CD4-positive, CD25-positive, alpha-beta regulatory T cell (primary cell): ENCODE measurements around the gene PIK3R1. TPM values are rescaled to one million over a fixed set of nuclear protein-coding genes. Genes with fewer than 3 reads are reported as not detected.

Source experiments
- ATAC-seq, 2 donors: fragments of 150-1000 bp; cut with Tn5 transposase; one replicate each; pipeline ENCODE4 v1.10.0; 2021; ENCODE audit warnings: low read depth in 2 of 2, moderate number of reproducible peaks in 2 of 2, moderate library complexity in 1 of 2
- DNase-seq, 3 donors: peaks; one replicate each; pipeline versions ENCODE4 v3.0.0 to v3.0.0-alpha.2; 2012 to 2022; ENCODE audit warnings: mixed read lengths in 1 of 3
- H3K27ac ChIP-seq: one replicate; pipeline ENCODE4 v1.7.0; 2013; ENCODE audit warnings: mild to moderate bottlenecking, low read length; ENCODE audit not compliant: insufficient read depth, poor library complexity, severe bottlenecking
- H3K27me3 ChIP-seq: one replicate; pipeline ENCODE4 v1.7.0; 2013; ENCODE audit warnings: low read length; ENCODE audit not compliant: control insufficient read depth, insufficient read depth
- H3K36me3 ChIP-seq: one replicate; pipeline ENCODE4 v1.7.0; 2013; ENCODE audit warnings: mild to moderate bottlenecking, low read length, moderate library complexity; ENCODE audit not compliant: control insufficient read depth, insufficient read depth
- H3K4me1 ChIP-seq: 2 replicates; pipeline ENCODE4 v1.7.0; 2013; ENCODE audit warnings: mild to moderate bottlenecking, low read length; ENCODE audit not compliant: insufficient read depth, control insufficient read depth, poor library complexity, severe bottlenecking
- H3K4me3 ChIP-seq: one replicate; pipeline ENCODE4 v1.7.0; 2013; ENCODE audit warnings: low read depth, mild to moderate bottlenecking, low read length, moderate library complexity
- H3K9me3 ChIP-seq, 2 experiments: 1 replicate in 1 of 2; 2 replicates in 1 of 2; pipeline ENCODE4 v1.7.0; 2013; ENCODE audit warnings: low read length in 2 of 2, mild to moderate bottlenecking in 1 of 2, moderate library complexity in 1 of 2; ENCODE audit not compliant: control insufficient read depth in 2 of 2
- H3K27ac Mint-ChIP-seq, 3 donors: one replicate each; pipeline ENCODE4 v1.8.0; 2020 to 2022; ENCODE audit warnings: mild to moderate bottlenecking in 3 of 3, mixed read lengths in 3 of 3, moderate library complexity in 2 of 3
- H3K27me3 Mint-ChIP-seq: one replicate; pipeline ENCODE4 v1.8.0; 2022; ENCODE audit warnings: mild to moderate bottlenecking, mixed read lengths
- H3K36me3 Mint-ChIP-seq: one replicate; pipeline ENCODE4 v1.8.0; 2020; ENCODE audit warnings: mixed read lengths
- H3K4me1 Mint-ChIP-seq, 4 donors: one replicate each; pipeline ENCODE4 v1.8.0; 2020 to 2022; ENCODE audit warnings: mixed read lengths in 4 of 4, mild to moderate bottlenecking in 1 of 4
- H3K4me3 Mint-ChIP-seq, 4 donors: one replicate each; pipeline ENCODE4 v1.8.0; 2020 to 2022; ENCODE audit warnings: mild to moderate bottlenecking in 4 of 4, mixed read lengths in 4 of 4, moderate library complexity in 3 of 4
- H3K9me3 Mint-ChIP-seq, 7 donors: one replicate each; pipeline ENCODE4 v1.8.0; 2020 to 2022; ENCODE audit warnings: mixed read lengths in 7 of 7, mild to moderate bottlenecking in 3 of 7, moderate library complexity in 2 of 7
- polyA plus RNA-seq, 4 donors: library from polyadenylated mRNA; unstranded; fragments of 300-500 nt; fragmentation: Illumina TruSeq; gene quantifications; one replicate each; pipeline ENCODE4 v1.2.3, GENCODE V29; 2021
- total RNA-seq: library from RNA; stranded (reverse); gene quantifications from one replicate; pipeline ENCODE4 v1.2.3, GENCODE V29; 2022

The PIK3R1 gene
- total and polyA plus RNA-seq, 5 donors from 2014 or later = 75.9 to 366 (median 120) TPM

DNA sequence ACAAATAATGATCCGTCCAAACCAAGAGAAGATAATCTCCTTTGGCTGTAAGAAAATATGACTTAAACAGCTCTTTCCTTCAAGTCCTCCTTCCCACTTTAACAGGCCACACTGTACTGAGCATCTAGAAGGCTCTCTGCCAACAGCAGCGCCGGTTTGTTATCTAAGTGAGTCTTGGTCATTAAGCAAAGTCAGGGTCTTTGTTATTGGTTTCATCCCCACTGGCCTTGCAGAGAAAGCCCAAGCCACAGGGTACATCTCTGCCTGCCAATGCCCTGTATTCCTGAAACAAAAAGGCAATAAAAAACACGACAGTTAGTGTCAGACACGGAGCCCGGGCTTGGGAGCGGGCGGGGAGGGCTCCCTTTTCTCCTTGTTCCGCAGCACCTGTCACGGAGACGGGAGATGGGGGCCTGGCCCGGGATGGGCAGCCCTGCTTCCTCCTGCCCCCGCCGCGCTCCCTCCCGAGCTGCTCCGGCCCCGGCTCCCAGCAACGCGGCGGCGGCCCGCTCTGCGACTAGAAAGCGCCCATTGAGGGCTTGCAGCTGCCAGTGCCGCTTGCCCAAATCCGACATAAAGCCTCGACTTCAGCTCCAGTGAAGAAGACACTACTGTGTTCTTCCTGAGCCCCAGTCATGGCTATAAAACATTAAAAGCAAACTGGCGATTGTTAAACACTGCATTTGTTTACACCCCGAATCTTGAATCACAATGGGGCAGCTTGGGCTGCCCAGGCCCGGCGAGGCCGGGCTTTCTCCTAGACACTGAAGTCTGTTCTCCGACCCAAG lies 28.1 kb upstream of the PIK3R1 start:
- DNase-seq = no peak
- no peaks in the 10 kb centered on the region for H3K36me3 ChIP-seq
- H3K9me3 Mint-ChIP-seq = no peaks in the 10 kb centered on the region

DNA sequence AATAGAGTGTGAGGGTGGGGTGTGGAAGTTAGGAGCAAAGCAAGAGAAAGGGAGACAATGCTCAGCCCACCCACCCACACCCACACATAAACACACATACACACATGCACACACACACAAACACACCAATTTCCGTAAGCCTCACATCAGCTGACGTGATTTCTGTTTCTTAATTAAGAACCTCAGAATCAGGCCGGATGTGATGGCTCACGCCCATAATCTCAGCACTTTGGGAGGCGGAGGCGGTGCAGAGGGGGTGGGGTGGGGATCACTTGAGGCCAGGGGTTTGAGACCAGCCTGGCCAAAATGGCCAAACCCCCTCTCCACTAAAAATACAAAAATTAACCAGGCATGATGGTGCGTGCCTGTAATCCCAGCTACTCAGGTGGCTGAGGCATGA lies 26.4 kb upstream of the PIK3R1 start:
- Histone ChIP-seq H3K27me3 (no peaks in the 10 kb centered on the region), H3K4me3 (no peak overlapping the region), H3K9me3 (no peaks in the 10 kb centered on the region), H3K36me3 (no peaks in the 10 kb centered on the region), H3K4me1 (no peaks in the 10 kb centered on the region), H3K27ac (no peak overlapping the region)
- no peak for ATAC-seq
- H3K27ac Mint-ChIP-seq = no peak overlapping the region
- no peaks in the 10 kb centered on the region for H3K36me3 Mint-ChIP-seq
- no peaks in the 10 kb centered on the region for H3K27me3 Mint-ChIP-seq
- H3K4me1 Mint-ChIP-seq = peaks cover 0 to 11% (median 3%) of the 10 kb centered on the region in 4 donors
- H3K9me3 Mint-ChIP-seq = no peaks in the 10 kb centered on the region
- no peak overlapping the region for H3K4me3 Mint-ChIP-seq
- peak in 1 of 3 donors; percentile 11 for DNase-seq

More for the DNA sequence above, 28.1 kb upstream of the PIK3R1 start:
- Mint-ChIP-seq H3K4me3 (no peak overlapping the region), H3K36me3 (no peaks in the 10 kb centered on the region), H3K27me3 (no peaks in the 10 kb centered on the region), H3K4me1 (peaks cover 0 to 3% (median 0%) of the 10 kb centered on the region in 4 donors), H3K27ac (no peak overlapping the region)
- Histone ChIP-seq H3K27ac (no peak overlapping the region), H3K27me3 (no peaks in the 10 kb centered on the region), H3K9me3 (no peaks in the 10 kb centered on the region), H3K4me1 (no peaks in the 10 kb centered on the region), H3K4me3 (no peak overlapping the region)
- no peak for ATAC-seq

DNA sequence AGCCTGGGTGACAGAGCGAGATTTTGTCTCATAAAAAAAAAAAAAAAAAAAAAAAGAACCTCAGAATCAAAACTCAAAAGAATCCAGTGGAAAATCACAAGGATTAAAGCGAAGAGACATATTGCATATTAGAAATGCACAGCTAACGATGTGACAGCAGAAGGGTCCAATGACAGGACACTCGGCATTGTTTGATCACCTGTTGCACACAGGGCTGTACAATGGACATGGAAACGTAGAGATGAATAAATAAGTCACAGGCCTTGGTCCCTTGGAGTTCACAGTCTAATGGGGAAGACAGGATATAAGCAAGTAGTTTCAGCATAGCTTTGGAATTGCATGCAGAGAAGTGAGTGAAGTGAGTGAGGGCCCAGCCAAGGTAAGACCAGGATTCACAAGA lies 25.9 kb upstream of the PIK3R1 start:
- Mint-ChIP-seq H3K27me3 (no peaks in the 10 kb centered on the region), H3K27ac (peak overlapping the region in 1 of 3 donors; percentile 18), H3K36me3 (no peaks in the 10 kb centered on the region), H3K4me3 (no peak overlapping the region), H3K9me3 (no peaks in the 10 kb centered on the region), H3K4me1 (peaks cover 0 to 11% (median 3%) of the 10 kb centered on the region in 4 donors)
- Histone ChIP-seq H3K4me1 (no peaks in the 10 kb centered on the region), H3K4me3 (no peak overlapping the region), H3K36me3 (no peaks in the 10 kb centered on the region), H3K9me3 (no peaks in the 10 kb centered on the region), H3K27ac (no peak overlapping the region), H3K27me3 (no peaks in the 10 kb centered on the region)
- no peak for ATAC-seq
- no peak for DNase-seq

- no peaks in the 10 kb centered on the region for H3K27me3 ChIP-seq
- Mint-ChIP-seq H3K36me3 (no peaks in the 10 kb centered on the region), H3K9me3 (no peaks in the 10 kb centered on the region), H3K27me3 (no peaks in the 10 kb centered on the region), H3K4me1 (peaks cover 0 to 11% (median 3%) of the 10 kb centered on the region in 4 donors), H3K27ac (no peak overlapping the region), H3K4me3 (no peak overlapping the region)
- ATAC-seq (no peak), DNase-seq (no peak)
- no peaks in the 10 kb centered on the region for H3K4me1 ChIP-seq
- H3K9me3 ChIP-seq = no peaks in the 10 kb centered on the region
- no peak overlapping the region for H3K27ac ChIP-seq
- no peak overlapping the region for H3K4me3 ChIP-seq
- no peaks in the 10 kb centered on the region for H3K36me3 ChIP-seq
These were observed 24.9 kb upstream of the PIK3R1 start for GRCh38 chr5:68190619-68191018.

GRCh38 chr5:68191083-68191791 lies 24.3 kb upstream of the PIK3R1 start:
- Mint-ChIP-seq H3K9me3 (no peaks in the 10 kb centered on the region), H3K36me3 (no peaks in the 10 kb centered on the region), H3K27ac (no peak overlapping the region), H3K4me1 (peaks cover 0 to 11% (median 3%) of the 10 kb centered on the region in 4 donors), H3K27me3 (peaks cover under 1% of the 10 kb centered on the region), H3K4me3 (no peak overlapping the region)
- no peak for ATAC-seq
- H3K36me3 ChIP-seq = no peaks in the 10 kb centered on the region
- H3K4me3 ChIP-seq = no peak overlapping the region
- H3K9me3 ChIP-seq = no peaks in the 10 kb centered on the region
- no peaks in the 10 kb centered on the region for H3K4me1 ChIP-seq
- no peak for DNase-seq
- H3K27ac ChIP-seq = no peak overlapping the region
- H3K27me3 ChIP-seq = no peaks in the 10 kb centered on the region

GRCh38 chr5:68192679-68193060 lies 22.9 kb upstream of the PIK3R1 start:
- Histone ChIP-seq H3K9me3 (no peaks in the 10 kb centered on the region), H3K36me3 (no peaks in the 10 kb centered on the region), H3K4me1 (no peaks in the 10 kb centered on the region), H3K27me3 (no peaks in the 10 kb centered on the region), H3K27ac (no peak overlapping the region), H3K4me3 (no peak overlapping the region)
- no peak overlapping the region for H3K4me3 Mint-ChIP-seq
- H3K27ac Mint-ChIP-seq = peak overlapping the region in 1 of 3 donors; percentile 42
- no peaks in the 10 kb centered on the region for H3K36me3 Mint-ChIP-seq
- peaks cover 0 to 4% (median 0%) of the 10 kb centered on the region in 7 donors for H3K9me3 Mint-ChIP-seq
- ATAC-seq (no peak), DNase-seq (no peak)
- peaks cover 5% of the 10 kb centered on the region for H3K27me3 Mint-ChIP-seq
- H3K4me1 Mint-ChIP-seq = peaks cover 0 to 11% (median 3%) of the 10 kb centered on the region in 4 donors

DNA sequence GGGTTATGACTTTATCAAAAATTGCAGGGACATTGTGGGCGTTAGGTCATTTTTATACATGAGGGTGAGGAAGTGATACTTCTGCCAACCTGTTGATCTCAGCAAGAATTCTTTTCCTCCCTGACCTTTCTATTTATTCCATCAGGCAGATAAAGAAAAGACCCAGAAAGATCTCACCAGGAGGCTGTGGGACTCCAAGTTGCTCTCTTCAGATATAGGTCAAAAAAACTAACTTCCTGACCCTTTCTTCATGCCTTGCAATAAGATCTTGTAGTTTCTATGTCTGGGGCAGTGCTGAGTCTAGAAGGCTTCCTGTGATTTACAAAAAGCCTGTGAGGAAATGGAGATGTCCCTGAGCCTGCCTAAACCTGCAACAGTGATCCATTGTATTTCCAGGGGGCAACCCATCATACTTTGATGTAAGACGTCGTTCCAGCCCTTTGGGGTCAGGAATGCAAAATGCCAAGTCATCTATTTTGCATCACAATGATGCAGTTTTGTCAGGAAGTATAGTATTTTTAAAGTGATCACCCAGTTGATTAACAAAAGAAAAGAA lies 22.0 kb upstream of the PIK3R1 start:
- peaks cover 0 to 4% (median 0%) of the 10 kb centered on the region in 7 donors for H3K9me3 Mint-ChIP-seq
- Histone ChIP-seq H3K36me3 (no peaks in the 10 kb centered on the region), H3K27ac (no peak overlapping the region), H3K9me3 (no peaks in the 10 kb centered on the region), H3K27me3 (no peaks in the 10 kb centered on the region), H3K4me1 (no peaks in the 10 kb centered on the region), H3K4me3 (no peak overlapping the region)
- DNase-seq (peak in 1 of 3 donors; percentile 11), ATAC-seq (no peak)
- no peak overlapping the region for H3K4me3 Mint-ChIP-seq
- peaks cover 5% of the 10 kb centered on the region for H3K27me3 Mint-ChIP-seq
- no peaks in the 10 kb centered on the region for H3K36me3 Mint-ChIP-seq
- H3K4me1 Mint-ChIP-seq = peaks cover 0 to 11% (median 3%) of the 10 kb centered on the region in 4 donors
- peak overlapping the region in 1 of 3 donors; percentile 28 for H3K27ac Mint-ChIP-seq
